Ascending aorta (tissue), 2 donors: Measurements from ENCODE around the gene NECAB3. TPM values are rescaled to one million over a fixed set of nuclear protein-coding genes. Genes with fewer than 3 reads are reported as not detected.

Experiments
- DNase-seq, 2 donors: peaks; one replicate each; pipeline ENCODE4 v3.0.0-alpha.2; 2019; ENCODE audit warnings: low spot score in 2 of 2
- H3K27ac ChIP-seq, 2 donors: fragments of 200-600 bp; sonication (generic); one replicate each; pipeline ENCODE4 v1.5.1; 2016 to 2017; ENCODE audit warnings: mild to moderate bottlenecking in 1 of 2
- H3K27me3 ChIP-seq: fragments of 200-600 bp; sonication (generic); one replicate; pipeline ENCODE4 v1.5.1; 2017
- H3K36me3 ChIP-seq, 2 donors: fragments of 200-600 bp; sonication (generic); one replicate each; pipeline ENCODE4 v1.5.1; 2016
- H3K4me1 ChIP-seq, 2 donors: fragments of 200-600 bp; sonication (generic); one replicate each; pipeline ENCODE4 v1.5.1; 2016 to 2017; ENCODE audit warnings: mild to moderate bottlenecking in 1 of 2
- H3K4me3 ChIP-seq, 2 donors: fragments of 200-600 bp; sonication (generic); one replicate each; pipeline ENCODE4 v1.5.1; 2016 to 2017; ENCODE audit warnings: mild to moderate bottlenecking in 1 of 2
- H3K9me3 ChIP-seq, 2 donors: fragments of 200-600 bp; sonication (generic); one replicate each; pipeline ENCODE4 v1.5.1; 2016
- CTCF ChIP-seq, 3 experiments: fragments of 200-600 bp in 2 of 3; fragments of 450-650 bp in 1 of 3; sonication (generic) in 2 of 3; IDR thresholded peaks; one replicate each; pipeline ENCODE4 v1.5.1; 2016 to 2019; ENCODE audit warnings: antibody characterized with exemption in 3 of 3, mild to moderate bottlenecking in 1 of 3, moderate library complexity in 1 of 3
- intact Hi-C: fragments of 100-400 bp; cut with DNase I; formaldehyde crosslinking; loops from one replicate; pipeline ENCODE4 v1.15.1; 2023
- total RNA-seq: library from RNA; depleted of rRNA; stranded (reverse); fragments of >200 nt; gene quantifications from one replicate; pipeline ENCODE4 v1.1.0, GENCODE V29; 2016

Gene NECAB3
- total RNA-seq, 1 donor from 2014 or later, result 21.3 TPM

- Histone ChIP-seq H3K4me1 (no peaks in the 10 kb centered on the region), H3K36me3 (peaks cover 21 to 51% of the 10 kb centered on the region in 2 donors), H3K27ac (no peak overlapping the region), H3K9me3 (no peaks in the 10 kb centered on the region), H3K27me3 (no peaks in the 10 kb centered on the region), H3K4me3 (no peak overlapping the region)
- no peak for TF ChIP-seq CTCF (IDR thresholded peaks at IDR 0.05)
- DNase-seq, result no peak
- intact Hi-C loops, result no loop called here
Measured at GRCh38 chr20:33709398-33709797, 35.2 kb upstream of the NECAB3 start.

GRCh38 chr20:33707668-33708067 is 33.4 kb upstream of the NECAB3 start:
- TF ChIP-seq CTCF (IDR thresholded peaks at IDR 0.05), result no peak
- no peaks in the 10 kb centered on the region for H3K4me1 ChIP-seq
- no peaks in the 10 kb centered on the region for H3K9me3 ChIP-seq
- no peak overlapping the region for H3K27ac ChIP-seq
- H3K36me3 ChIP-seq, result peaks cover 15 to 35% of the 10 kb centered on the region in 2 donors
- DNase-seq, result no peak
- no peaks in the 10 kb centered on the region for H3K27me3 ChIP-seq
- H3K4me3 ChIP-seq, result no peak overlapping the region
- intact Hi-C loops, result no loop called here

- H3K9me3 ChIP-seq, result no peaks in the 10 kb centered on the region
- H3K36me3 ChIP-seq, result peaks cover 6 to 16% of the 10 kb centered on the region in 2 donors
- H3K27ac ChIP-seq, result no peak overlapping the region
- TF ChIP-seq CTCF (IDR thresholded peaks at IDR 0.05), result no peak
- H3K27me3 ChIP-seq, result no peaks in the 10 kb centered on the region
- no peaks in the 10 kb centered on the region for H3K4me1 ChIP-seq
- H3K4me3 ChIP-seq, result no peak overlapping the region
- intact Hi-C loops, result no loop called here
- DNase-seq, result no peak
Measured at GRCh38 chr20:33704197-33704924, 30.1 kb upstream of the NECAB3 start.

- Histone ChIP-seq H3K36me3 (peaks cover 6 to 16% of the 10 kb centered on the region in 2 donors), H3K27ac (no peak overlapping the region), H3K9me3 (no peaks in the 10 kb centered on the region), H3K4me3 (no peak overlapping the region), H3K27me3 (no peaks in the 10 kb centered on the region), H3K4me1 (no peaks in the 10 kb centered on the region)
- intact Hi-C loops, result no loop called here
- no peak for DNase-seq
- no peak for TF ChIP-seq CTCF (IDR thresholded peaks at IDR 0.05)
Measured at GRCh38 chr20:33703498-33704137, 29.4 kb upstream of the NECAB3 start.

- no peaks in the 10 kb centered on the region for H3K9me3 ChIP-seq
- no peak for TF ChIP-seq CTCF (IDR thresholded peaks at IDR 0.05)
- intact Hi-C loops, result no loop called here
- no peaks in the 10 kb centered on the region for H3K27me3 ChIP-seq
- no peaks in the 10 kb centered on the region for H3K4me1 ChIP-seq
- H3K36me3 ChIP-seq, result peaks cover 6 to 16% of the 10 kb centered on the region in 2 donors
- H3K27ac ChIP-seq, result no peak overlapping the region
- no peak for DNase-seq
- H3K4me3 ChIP-seq, result no peak overlapping the region
Measured at GRCh38 chr20:33702861-33703260, 28.6 kb upstream of the NECAB3 start.
